Measurements from ENCODE around the gene DEDD2. TPM values are rescaled to one million over a fixed set of nuclear protein-coding genes. Genes with fewer than 3 reads are reported as not detected.

The DEDD2 gene
- total and polyA plus RNA-seq, 10 of the 15 experiments (the other 5 are each of a cell fraction or from before 2014, with no cell fraction given), result 2.5 to 24.7 (median 17.6) TPM

DNA sequence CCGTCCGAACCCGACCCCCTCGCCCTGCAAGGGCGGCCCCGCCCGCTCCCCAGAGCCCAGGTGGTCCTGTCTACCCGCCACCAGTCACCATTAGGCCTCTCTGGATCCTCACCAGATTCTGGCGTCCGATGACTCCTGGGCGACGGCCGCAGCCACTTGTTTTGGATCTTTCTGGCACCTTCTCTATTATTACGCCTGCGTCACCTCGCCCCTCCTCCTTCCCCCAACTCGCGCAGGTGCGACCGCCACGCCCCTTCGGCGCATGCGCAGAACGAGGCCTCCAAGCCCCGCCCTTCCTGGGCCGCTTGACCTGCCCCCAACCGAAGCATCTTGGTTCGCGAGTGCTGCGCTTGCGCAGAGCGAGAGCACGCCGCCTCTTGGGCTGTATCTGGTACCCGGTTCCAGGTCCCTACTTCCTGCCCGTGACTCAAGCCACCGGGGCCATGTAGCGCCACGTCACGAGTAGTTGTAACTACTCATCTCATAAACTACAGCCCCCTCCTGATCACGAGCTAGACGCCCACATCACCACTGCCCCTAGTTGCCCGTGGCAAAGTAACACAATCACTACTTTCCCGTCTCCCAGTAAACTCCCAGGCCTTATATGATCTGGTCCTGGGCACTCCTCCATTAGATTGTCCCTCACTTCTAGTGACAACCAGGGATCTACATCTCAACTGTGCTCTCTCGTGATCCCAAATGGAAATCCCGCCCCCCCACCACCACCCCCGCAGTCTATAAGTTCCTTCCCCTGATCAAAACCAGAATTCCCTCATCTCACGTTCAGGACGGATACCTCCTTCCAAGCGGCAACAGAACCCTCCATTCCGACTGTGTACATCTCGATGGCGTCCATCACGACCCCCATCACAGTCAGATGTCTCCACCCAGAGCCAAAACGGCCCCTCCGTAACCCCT lies at the start of gene DEDD2 (continued):
- TF ChIP-seq NR2C2 (IDR thresholded peaks at IDR 0.05; ENCODE audit: borderline replicate concordance, control insufficient read depth, insufficient read length, low read depth), result no peak
- no peak; the same call in 1 of the 2 replicates for TF ChIP-seq ZBTB40 (IDR thresholded peaks at IDR 0.05; ENCODE audit: borderline replicate concordance)
- TF ChIP-seq NFYB (IDR thresholded peaks at IDR 0.05; ENCODE audit: insufficient read depth, low read depth, low read length), result no peak
- TF ChIP-seq, protein P1, sequence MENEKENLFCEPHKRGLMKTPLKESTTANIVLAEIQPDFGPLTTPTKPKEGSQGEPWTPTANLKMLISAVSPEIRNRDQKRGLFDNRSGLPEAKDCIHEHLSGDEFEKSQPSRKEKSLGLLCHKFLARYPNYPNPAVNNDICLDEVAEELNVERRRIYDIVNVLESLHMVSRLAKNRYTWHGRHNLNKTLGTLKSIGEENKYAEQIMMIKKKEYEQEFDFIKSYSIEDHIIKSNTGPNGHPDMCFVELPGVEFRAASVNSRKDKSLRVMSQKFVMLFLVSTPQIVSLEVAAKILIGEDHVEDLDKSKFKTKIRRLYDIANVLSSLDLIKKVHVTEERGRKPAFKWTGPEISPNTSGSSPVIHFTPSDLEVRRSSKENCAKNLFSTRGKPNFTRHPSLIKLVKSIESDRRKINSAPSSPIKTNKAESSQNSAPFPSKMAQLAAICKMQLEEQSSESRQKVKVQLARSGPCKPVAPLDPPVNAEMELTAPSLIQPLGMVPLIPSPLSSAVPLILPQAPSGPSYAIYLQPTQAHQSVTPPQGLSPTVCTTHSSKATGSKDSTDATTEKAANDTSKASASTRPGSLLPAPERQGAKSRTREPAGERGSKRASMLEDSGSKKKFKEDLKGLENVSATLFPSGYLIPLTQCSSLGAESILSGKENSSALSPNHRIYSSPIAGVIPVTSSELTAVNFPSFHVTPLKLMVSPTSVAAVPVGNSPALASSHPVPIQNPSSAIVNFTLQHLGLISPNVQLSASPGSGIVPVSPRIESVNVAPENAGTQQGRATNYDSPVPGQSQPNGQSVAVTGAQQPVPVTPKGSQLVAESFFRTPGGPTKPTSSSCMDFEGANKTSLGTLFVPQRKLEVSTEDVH (IDR thresholded peaks at IDR 0.05; ENCODE audit: low read depth, partially characterized antibody), result no peak
- no peak for TF ChIP-seq NR2C1 (IDR thresholded peaks at IDR 0.05)
- TF ChIP-seq, protein P2, sequence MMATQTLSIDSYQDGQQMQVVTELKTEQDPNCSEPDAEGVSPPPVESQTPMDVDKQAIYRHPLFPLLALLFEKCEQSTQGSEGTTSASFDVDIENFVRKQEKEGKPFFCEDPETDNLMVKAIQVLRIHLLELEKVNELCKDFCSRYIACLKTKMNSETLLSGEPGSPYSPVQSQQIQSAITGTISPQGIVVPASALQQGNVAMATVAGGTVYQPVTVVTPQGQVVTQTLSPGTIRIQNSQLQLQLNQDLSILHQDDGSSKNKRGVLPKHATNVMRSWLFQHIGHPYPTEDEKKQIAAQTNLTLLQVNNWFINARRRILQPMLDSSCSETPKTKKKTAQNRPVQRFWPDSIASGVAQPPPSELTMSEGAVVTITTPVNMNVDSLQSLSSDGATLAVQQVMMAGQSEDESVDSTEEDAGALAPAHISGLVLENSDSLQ (IDR thresholded peaks at IDR 0.05), result no peak
- no peak for TF ChIP-seq CHD4 (IDR thresholded peaks at IDR 0.05)
- TF ChIP-seq MTA3 (IDR thresholded peaks at IDR 0.05; ENCODE audit: borderline replicate concordance, low read length), result no peak
- TF ChIP-seq SMARCA5 (IDR thresholded peaks at IDR 0.05), result no peak
- TF ChIP-seq TCF7 (IDR thresholded peaks at IDR 0.05; ENCODE audit: borderline replicate concordance), result no peak
- no peak for TF ChIP-seq JUND (IDR thresholded peaks at IDR 0.05; ENCODE audit: low read depth, low read length)
- TF ChIP-seq, protein P3, sequence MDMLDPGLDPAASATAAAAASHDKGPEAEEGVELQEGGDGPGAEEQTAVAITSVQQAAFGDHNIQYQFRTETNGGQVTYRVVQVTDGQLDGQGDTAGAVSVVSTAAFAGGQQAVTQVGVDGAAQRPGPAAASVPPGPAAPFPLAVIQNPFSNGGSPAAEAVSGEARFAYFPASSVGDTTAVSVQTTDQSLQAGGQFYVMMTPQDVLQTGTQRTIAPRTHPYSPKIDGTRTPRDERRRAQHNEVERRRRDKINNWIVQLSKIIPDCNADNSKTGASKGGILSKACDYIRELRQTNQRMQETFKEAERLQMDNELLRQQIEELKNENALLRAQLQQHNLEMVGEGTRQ (IDR thresholded peaks at IDR 0.05; ENCODE audit: borderline replicate concordance, low read depth, low read length), result no peak; the same call in 1 of the 2 replicates
- peak; percentile 60; the same call in 1 of the 2 replicates for TF ChIP-seq CREM (IDR thresholded peaks at IDR 0.05; ENCODE audit: low read depth)
- no peak for TF ChIP-seq KLF5 (IDR thresholded peaks at IDR 0.05; ENCODE audit: partially characterized antibody)
- no peak for TF ChIP-seq MYB (IDR thresholded peaks at IDR 0.05; ENCODE audit: borderline replicate concordance, low read depth, low read length)
- peak; percentile 87 for TF ChIP-seq MXI1 (IDR thresholded peaks at IDR 0.05; ENCODE audit: low read depth, low read length)
- TF ChIP-seq SPI1 (IDR thresholded peaks at IDR 0.05; ENCODE audit: borderline replicate concordance, insufficient read depth, low read depth, low read length), result peak; percentile 44; the same call in 1 of the 2 replicates
- peak; percentile 47; the same call in 1 of the 2 replicates for TF ChIP-seq PAX5 (IDR thresholded peaks at IDR 0.05; ENCODE audit: borderline replicate concordance, low read depth, low read length)
- TF ChIP-seq MYC (IDR thresholded peaks at IDR 0.05; ENCODE audit: insufficient read depth, insufficient read length, insufficient replicate concordance, low read length, severe bottlenecking), result no peak
- no peak for TF ChIP-seq ASH2L (IDR thresholded peaks at IDR 0.05; ENCODE audit: borderline replicate concordance, low read depth)

Measured in GM12878 (cell line).